HG03175 (cell line): ENCODE data around the gene FTO.
"Not testable (repeated sequence)": the region's sequence is repeated elsewhere in the genome, so short reads cannot be mapped to it uniquely, and the experiment has no call there.

Experiments
- ATAC-seq: cut with Tn5 transposase; IDR thresholded peaks from one replicate; pipeline ENCODE4 v1.9.1; 2021; ENCODE audit warnings: mild to moderate bottlenecking, moderate library complexity; ENCODE audit not compliant: unreplicated experiment

Gene FTO

DNA sequence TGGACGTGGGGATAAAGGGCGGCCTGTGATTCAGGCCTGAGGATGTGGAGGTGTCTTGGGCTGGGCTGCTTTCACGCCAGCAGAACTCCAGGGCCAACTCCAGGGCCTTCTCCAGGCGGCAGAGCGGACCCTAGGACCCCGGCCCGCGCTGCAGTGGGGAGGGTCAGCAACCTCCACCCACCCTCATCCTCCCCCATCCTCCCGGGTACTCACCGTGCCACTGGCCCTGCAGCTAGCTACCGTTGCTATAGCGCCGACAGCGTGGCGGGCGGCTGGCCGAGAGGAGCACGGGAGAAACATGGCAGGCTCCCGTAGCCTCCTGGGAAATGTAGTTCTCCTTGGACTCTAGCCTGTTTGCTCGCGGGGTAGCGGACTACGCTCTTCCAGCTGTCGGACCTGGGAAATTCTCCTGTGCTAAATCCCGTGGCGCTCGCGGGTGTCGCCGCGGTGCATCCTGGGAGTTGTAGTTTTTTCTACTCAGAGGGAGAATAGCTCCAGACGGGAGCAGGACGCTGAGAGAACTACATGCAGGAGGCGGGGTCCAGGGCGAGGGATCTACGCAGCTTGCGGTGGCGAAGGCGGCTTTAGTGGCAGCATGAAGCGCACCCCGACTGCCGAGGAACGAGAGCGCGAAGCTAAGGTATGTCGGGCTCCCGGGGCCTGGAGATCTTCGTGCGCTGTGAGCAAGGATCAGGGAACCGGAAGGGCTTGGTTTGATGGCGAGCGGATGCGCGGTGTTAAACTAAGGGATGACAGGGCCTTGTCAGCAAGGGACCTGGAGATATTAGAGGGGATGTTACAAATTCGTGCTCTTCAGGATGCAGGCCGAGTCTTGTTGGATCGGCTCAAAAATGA, at the start of gene FTO, which contains the start of gene RPGRIP1L:
Gene FTO, plus strand, starts transcription at position 567 of the 855 bp plus-strand sequence.
Gene RPGRIP1L, minus strand, starts transcription at position 270 of the 855 bp plus-strand sequence. CDS start 3,136 bp downstream, outside the sequence.
- ATAC-seq = peak; percentile 98

DNA sequence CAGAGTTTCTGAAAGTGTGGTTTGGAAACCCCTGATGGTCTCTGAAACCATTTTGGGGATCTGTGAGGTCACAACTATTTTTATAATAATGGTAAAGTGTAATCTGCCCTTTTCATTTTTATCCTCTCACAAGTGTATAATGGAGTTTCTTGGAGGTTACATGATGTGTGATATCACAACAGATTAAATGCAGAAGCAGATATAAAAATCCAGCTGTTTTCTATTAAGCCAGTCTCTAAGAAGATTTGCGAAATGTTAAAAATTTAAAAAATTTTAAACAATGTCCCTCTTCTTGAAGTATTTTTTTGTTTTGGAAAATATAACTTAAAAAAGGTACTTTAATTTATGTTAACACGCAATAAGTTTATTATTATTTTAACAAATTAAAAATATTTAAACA, 49.0 kb upstream of the FTO start:
- ATAC-seq = no peak

DNA sequence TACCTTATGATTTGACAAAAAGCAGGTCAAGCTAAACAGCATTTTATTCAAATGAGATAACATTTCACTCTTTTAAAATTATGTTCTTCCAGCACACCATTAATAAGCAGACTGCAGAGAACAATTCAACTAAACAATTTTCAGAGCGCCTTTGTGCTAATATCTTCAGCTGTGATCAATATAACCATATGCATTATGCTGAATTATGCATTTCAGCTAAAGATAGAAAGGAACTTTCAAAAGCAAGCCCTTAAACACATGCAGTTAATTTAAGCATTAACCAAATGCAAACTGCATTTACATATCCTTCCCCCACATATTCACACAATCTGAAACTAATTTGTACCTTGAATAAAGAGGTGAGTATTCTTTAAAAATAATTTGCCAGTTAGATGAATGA, 41.9 kb upstream of the FTO start:
- ATAC-seq = no peak

DNA sequence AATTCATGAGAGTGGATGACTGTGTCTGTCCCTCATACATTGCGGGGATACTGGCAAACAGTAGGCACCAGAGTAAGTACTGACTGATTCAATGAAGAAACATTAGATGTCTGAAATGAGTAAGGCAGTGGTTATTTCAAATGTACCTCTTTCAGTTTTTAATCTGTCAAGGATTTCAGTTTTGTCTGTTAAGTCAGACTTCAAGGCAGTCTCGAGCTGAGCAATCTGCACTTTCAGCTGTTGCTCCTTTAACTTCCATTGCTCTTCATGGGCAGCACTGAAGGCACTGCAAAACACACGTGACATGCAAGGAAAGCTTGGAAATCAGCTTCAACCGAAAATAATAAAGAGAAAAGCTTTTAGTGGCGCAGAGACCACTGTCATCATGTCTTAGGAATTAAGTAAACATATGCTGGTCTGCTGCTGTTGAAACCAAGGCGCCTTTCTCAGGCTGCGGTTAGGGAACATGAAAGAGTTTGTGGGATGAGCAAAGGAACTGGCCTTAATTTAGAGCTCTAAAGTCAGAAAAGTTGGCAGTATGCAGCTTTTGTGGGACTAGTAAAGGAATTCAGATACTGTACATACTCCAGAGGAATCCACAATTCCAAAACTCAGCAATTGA, 39.1 kb upstream of the FTO start:
- no peak for ATAC-seq

DNA sequence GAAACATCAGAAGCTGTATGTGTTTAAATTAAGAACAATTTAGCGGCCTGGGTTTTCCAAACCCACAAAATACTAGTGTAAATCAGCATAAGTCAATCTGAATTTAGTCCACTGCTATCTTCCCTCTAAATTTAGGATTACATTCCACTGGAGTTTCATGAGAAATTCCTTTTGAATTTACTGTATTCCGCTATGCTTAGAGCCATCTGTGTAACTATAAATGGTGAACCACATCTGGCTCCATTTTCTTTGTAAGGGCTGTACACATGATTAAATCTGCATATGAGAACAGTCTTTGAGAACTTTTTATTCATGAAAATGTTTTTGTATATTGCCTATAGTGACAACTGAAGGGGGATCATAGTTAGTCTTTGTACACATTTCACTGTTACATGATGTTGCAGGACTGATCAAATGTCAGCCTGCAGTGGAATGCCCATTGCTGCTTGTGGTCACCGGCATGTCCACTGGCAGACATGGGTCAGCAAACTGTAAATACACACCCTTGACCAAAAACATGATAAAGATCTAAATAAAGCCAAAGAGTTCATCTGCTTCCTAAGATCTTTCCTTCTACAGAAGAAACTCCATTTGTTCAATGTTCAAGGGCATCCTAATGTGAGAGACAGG, 37.1 kb upstream of the FTO start:
- ATAC-seq = no peak

DNA sequence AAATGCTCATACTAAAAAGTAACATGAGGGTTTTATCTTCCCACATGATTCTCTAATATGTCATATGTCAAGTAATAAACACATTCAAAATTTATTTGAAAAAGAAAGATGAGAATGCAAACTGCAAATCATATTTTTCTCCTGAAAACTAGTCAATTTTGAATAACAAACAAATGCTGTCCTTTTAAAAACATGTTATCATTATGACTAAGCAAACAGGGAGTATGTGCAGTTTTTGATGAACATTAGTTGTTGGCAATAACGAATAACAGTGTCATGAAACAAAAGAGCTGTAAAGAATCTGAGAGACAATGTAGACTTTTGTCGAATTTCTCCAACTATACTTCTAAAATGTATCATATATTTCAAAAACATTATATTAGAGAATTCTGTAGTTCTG, 35.1 kb upstream of the FTO start:
- ATAC-seq = no peak

DNA sequence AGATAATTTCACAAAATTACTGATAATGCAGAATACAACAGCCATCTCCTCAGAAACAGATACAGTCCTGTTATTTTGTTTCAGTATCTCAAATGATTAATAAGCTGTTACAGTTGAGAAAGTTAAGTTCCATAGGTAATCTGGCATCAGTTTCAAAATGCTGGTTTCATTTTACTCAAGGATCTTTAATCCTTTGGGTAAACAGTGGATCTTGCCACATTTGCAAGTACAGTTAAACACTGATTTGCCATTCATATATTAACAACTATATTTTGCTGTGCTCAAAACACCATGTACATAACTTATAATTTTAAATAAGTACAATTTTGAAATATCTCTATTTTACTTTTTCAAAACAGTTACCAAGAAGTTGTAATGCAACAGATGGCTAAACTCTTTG, 31.5 kb upstream of the FTO start:
- no peak for ATAC-seq

DNA sequence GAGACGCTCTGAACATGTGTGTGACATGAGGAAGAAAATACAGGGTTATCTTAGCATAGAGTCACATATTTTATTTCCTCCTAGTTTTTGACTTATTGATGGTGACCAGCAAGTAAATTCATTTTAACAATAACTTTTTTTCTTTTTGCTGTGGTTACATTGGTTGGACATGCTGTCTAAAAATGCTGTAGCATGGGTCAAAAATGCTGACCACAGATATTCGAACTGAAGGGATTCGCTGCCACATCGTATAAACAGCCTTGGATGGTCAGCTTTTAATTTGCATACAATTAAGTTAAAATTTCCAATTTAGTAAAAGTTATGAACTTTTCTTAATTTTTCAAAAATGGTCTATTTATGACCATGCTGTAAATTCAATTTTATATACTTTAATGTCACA, 30.8 kb upstream of the FTO start:
- ATAC-seq = no peak

DNA sequence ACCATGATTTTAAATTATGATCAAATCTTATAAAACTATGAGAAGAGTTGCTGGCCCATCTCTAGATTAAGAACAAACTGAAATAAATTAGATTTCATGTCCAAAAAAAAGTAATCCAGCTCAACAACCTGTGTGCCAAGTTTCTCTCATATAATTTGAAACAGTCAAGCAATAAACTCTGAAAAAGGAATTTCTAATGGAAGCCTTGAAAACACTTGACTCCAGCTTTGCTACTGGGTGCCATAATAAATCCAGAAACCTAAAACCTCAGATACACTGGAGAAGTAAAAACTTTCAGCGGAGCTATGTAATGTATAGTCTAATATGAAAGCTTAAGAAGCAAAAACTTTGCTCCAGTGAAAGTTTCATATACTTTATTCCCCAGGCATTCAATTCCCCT, 25.8 kb upstream of the FTO start:
- no peak for ATAC-seq

DNA sequence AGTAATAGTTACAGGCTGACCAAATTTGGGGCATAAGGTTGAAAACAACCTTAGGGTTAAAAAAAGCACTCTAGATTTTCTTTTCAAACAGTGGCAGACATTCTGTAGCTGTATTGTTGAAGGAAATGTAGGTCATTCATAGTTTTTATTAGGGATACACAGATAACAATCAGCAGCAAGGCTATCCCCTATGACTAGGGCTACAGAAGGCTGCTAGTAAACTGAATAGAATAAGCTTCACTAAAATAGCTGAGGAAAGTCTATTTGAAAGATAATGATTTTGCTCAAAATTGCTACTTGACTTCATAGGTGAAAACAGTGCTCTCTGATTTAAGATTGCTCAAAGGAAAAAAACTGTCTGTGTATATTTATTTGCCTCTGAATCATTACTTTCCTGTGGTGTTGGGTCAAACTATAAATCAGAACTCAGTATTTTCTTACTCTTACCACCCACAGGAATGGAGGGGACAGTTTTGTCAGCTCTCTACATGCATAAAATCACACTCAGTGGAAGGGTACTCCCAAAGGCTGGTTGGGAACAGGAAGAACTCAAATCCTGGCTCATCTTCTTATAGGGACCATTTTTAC, 25.1 kb upstream of the FTO start:
- no peak for ATAC-seq

DNA sequence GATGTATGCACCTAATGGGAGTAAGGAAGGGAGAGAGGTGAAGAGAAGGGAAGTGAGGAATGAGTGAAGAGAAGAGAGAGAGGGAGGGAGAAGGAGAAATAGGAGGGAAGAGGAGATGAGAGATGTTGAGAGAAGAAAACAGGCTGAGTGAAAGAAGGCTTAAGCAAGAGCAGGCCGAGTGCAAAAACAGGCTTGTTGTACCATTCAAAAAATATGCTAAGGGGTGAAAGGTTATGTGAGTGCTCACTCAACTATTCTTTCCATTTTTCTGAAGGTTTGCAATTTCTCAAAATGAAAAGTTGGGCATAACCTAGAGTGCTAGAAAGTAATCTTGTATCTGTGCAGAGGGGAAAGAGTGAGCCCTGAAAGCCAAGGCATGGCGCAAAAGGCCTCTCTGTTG, 23.2 kb upstream of the FTO start:
- ATAC-seq = no peak

DNA sequence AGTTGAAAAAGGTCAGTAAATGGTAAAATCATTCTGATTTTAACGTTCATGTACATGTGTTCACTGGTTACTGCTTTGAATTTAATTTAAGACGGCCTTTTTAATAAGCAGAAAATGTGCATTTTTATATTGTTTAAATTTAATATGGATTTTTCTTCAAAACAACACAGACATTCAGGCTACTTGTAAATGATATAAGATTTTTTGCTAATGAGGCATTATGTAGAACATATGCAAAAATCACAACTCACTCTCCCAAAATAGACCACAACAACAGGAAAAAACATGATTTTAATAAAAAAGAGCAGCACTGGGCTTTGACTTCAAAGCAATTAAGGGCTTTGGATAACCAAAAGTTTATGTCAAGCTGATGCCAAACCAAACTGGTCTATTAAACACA, 22.6 kb upstream of the FTO start:
- no peak for ATAC-seq

DNA sequence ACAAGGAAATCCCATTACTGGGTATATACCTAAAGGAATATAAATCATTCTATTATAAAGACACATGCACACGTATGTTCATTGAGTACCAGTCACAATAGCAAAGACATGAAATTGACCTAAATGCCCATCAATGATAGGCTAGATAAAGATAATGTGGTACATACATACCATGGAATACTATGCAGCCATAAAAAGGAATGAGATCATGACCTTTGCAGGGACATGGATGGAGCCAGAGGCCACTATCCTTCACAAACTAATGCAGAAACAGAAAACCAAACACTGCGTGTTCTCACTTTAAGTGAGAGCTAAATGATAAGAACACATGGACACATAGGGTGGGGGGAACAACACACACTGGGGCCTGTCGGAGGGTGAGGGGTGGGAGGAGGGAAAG, 18.6 kb upstream of the FTO start:
- ATAC-seq = not testable (repeated sequence)

DNA sequence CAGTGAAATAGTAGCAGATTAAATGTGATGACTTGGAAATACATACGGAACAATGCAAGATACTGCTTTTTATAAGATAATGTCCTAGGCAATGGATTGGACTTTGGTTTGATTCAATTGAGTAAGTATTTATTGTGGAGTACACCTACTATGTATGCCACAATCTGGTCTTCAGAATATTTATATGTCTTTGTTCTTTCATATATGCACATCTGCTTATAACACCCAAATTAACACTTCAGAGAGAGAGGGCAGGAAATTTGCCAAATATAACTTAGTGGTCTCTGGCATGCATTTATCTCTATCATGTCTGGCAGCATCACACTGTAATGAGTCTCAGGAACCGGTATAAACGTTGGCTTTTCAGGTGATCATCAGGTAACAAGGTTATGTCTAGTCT, 17.2 kb upstream of the FTO start:
- ATAC-seq = no peak

DNA sequence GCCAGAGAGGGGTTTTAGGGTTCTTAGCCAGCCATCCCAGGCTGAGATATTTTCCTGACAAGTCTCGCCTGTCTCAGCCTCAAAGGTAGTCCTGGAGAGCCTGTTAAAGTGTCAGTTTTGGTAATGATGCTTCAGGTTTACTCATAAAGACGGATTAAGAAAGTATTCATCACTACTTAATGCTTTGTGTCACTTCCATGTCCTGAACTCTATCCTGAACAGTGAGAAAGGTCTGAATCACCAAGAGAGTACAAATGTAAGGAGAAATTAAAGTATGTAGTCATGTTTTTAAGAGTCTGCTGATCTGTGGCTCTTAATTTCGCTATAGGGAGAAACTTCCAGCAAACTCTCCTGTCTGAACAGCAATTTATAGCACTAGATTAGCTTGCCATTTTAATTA, 14.3 kb upstream of the FTO start:
- ATAC-seq = no peak

DNA sequence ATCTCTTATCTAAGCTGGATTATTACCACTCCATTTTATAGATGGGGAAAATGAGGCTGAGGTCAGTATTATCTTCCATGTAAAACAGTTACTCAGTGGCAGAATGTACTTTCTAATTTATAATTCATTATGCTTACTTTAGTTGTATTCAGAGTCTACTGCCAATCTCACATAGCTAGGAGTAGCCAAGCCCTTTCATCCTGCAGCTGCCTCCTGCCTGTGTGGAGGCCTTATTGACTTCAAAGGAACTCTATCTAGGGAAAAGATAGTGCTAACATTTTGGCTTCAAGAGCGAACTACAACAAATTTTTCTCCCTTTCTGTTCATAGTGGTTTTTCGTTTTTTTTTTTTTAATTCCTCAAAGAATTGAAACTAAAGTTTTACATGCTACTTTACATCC, 13.2 kb upstream of the FTO start:
- ATAC-seq = no peak

DNA sequence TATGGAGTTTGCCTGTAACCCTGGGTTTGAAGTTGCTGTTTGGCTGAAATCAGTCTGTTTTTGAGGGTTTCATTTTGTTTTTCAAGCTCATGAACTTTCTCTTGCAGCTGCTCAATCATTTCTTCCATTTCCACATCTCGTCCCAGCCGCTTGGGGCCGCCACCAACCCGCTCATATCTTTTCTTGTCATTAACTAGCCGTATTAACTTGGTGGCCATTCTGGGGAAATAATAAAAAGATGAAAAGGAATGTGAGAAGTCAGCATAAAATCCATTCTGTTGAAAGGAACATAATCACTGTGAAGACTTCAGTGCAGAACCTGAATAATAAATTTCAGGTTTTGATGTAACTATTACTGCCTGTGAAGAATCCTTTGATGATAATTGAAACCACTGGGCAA, 11.8 kb upstream of the FTO start:
- no peak for ATAC-seq

DNA sequence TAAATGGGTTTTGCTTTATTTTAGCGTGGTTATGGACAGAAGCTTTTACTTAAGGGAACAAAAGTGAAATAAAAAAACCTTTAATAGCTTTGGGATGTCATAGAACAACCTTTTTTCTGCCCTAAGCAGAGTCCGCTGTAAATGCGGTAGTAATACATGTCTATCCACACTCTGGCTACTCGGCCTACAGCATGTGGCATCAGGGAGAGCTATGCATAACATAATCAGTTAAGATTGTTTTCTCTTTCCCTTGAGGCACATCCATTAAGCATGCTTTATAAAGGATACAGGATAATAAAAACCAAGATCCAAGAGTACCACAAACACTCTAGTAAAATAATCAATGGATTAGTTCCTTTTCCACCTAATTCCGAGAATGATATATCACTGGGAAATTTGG, 10.6 kb upstream of the FTO start:
- no peak for ATAC-seq

DNA sequence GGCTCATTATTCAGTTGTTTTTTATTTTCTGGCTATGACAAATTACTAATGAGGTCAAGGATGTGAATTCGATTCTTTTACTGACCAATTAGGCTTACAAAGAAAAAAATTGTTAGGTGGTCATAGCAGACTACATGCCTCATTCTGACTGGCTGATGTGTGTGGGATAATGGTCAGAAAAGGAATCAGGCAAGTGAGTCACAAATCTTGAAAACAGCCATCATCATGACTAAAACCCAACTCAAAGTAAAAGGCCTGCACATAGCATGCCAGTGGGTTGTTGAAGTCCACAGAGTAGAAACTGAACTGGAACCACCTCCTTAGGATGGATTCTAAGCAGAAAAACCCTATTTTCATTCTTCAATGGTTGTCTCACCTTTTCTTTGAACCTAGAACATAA, 8.9 kb upstream of the FTO start:
- no peak for ATAC-seq

DNA sequence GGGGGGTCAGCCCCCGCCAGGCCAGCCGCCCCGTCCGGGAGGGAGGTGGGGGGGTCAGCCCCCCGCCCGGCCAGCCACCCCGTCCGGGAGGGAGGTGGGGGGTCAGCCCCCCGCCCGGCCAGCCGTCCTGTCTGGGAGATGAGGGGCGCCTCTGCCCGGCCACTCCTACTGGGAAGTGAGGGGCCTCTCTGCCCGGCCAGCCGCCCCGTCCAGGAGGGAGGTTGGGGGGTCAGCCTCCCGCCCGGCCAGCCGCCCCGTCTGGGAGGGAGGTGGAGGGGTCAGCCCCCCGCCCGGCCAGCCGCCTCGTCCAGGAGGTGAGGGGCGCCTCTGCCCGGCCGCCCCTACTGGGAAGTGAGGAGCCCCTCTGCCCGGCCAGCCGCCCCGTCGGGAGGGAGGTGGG, 5.7 kb upstream of the FTO start:
- ATAC-seq = not testable (repeated sequence)

DNA sequence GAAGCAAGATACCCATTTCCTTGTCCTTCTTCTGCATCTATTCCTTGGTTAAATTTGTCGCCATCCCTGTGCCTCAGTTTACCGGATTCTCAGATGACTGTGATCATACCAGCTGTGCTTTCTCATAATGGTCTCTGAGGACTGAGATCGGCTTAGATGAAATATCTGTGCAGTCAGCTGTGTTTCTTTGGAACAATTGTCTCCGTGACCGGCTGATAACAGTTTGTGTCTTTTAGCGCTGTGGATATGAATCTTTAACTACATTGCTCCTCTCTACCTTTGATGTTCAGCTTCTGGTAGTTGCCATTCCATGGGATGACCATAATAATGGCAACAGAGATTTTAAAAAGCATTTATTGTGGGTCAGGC, 473 bp downstream of the FTO start:
- no peak for ATAC-seq

DNA sequence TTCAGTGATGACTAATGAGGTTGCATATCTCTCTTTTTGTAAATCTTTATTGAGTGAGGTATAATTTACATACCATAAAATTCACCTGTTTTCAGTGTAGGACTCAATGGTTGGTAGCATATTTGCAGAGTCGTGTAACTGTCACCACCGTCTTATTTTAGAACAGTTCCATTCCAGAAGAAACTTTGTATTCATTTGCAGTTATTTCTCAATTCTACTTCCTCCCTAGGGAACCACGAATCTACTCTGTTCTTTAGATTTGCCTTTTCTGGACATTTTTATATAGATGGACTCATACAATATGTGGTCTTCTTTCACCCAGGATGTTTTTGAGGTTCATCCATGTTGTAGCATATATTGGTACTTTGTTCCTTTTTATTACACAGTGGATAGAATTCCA, 3.7 kb downstream of the FTO start:
- no peak for ATAC-seq
